Activated gamma-delta T cell treated with anti-CD3 and anti-CD28 coated beads, Interleukin-2, amount 50 U/mL, for 16 hours (primary cell): ENCODE data around the gene CEP41.

Experiments used
- DNase-seq: peaks from one replicate; pipeline ENCODE4 v3.0.0-alpha.2; 2020; ENCODE audit warnings: low read depth

CEP41 gene

GRCh38 chr7:130367088-130367755 lies 73.6 kb downstream of the CEP41 start:
- no peak for DNase-seq

GRCh38 chr7:130366564-130366963 lies 74.3 kb downstream of the CEP41 start:
- DNase-seq = no peak

- DNase-seq = no peak
These were observed 75.0 kb downstream of the CEP41 start for GRCh38 chr7:130365511-130366441.

GRCh38 chr7:130365088-130365487 lies 75.7 kb downstream of the CEP41 start:
- no peak for DNase-seq

- DNase-seq = no peak
These were observed 76.4 kb downstream of the CEP41 start for GRCh38 chr7:130364451-130364850.

GRCh38 chr7:130363026-130363847 lies 77.6 kb downstream of the CEP41 start:
- no peak for DNase-seq

- no peak for DNase-seq
These were observed 78.5 kb downstream of the CEP41 start for GRCh38 chr7:130362251-130362816.

GRCh38 chr7:130361681-130362080 lies 79.1 kb downstream of the CEP41 start:
- DNase-seq = no peak

GRCh38 chr7:130360518-130360917 lies 80.3 kb downstream of the CEP41 start:
- no peak for DNase-seq

GRCh38 chr7:130359276-130359857 lies 81.4 kb downstream of the CEP41 start:
- no peak for DNase-seq

- no peak for DNase-seq
These were observed 82.3 kb downstream of the CEP41 start for GRCh38 chr7:130358471-130358870.

GRCh38 chr7:130356876-130357611 lies 83.8 kb downstream of the CEP41 start:
- no peak for DNase-seq

GRCh38 chr7:130356121-130356875 lies 84.5 kb downstream of the CEP41 start:
- no peak for DNase-seq

- no peak for DNase-seq
These were observed 87.6 kb downstream of the CEP41 start for GRCh38 chr7:130353196-130353595.

GRCh38 chr7:130352194-130353074 lies 88.4 kb downstream of the CEP41 start:
- DNase-seq = no peak

GRCh38 chr7:130351791-130352090 lies 89.1 kb downstream of the CEP41 start:
- DNase-seq = no peak

- DNase-seq = no peak
These were observed 89.6 kb downstream of the CEP41 start for GRCh38 chr7:130350945-130351790.
